ENCODE measurements around the gene BOK.

DNA sequence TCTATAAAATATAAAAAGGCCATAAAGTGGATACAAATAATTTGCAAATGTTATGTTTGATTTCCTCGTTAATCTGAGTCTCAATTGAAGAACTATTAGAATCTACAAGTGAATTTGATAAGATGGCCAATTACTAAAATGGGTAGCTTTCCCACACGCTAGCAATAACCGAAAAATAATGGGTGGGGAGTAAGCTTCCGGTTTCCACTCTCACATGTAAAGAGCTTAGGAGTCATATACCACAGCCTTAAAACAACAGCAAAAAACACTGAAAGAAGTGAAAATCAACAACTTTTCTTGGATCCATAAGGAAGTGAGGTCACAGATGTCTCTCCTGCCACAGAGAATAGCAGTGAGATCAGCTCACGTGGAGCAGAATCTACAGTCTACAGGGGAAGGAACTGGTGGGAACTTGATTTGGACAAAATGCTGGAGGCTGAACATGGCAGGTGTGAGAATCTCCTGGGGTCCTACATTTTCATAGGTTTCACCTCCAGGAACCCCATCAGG is 59.8 kb downstream of the BOK start:
- TF ChIP-seq, protein P1, sequence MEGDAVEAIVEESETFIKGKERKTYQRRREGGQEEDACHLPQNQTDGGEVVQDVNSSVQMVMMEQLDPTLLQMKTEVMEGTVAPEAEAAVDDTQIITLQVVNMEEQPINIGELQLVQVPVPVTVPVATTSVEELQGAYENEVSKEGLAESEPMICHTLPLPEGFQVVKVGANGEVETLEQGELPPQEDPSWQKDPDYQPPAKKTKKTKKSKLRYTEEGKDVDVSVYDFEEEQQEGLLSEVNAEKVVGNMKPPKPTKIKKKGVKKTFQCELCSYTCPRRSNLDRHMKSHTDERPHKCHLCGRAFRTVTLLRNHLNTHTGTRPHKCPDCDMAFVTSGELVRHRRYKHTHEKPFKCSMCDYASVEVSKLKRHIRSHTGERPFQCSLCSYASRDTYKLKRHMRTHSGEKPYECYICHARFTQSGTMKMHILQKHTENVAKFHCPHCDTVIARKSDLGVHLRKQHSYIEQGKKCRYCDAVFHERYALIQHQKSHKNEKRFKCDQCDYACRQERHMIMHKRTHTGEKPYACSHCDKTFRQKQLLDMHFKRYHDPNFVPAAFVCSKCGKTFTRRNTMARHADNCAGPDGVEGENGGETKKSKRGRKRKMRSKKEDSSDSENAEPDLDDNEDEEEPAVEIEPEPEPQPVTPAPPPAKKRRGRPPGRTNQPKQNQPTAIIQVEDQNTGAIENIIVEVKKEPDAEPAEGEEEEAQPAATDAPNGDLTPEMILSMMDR (IDR thresholded peaks at IDR 0.05; ENCODE audit: extremely low read depth in 1 of 2, insufficient read depth in 1 of 2, low read depth in 1 of 2, low read length in 2 of 2) = no peak
- TF ChIP-seq, protein P2, sequence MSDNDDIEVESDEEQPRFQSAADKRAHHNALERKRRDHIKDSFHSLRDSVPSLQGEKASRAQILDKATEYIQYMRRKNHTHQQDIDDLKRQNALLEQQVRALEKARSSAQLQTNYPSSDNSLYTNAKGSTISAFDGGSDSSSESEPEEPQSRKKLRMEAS (IDR thresholded peaks at IDR 0.05; ENCODE audit: insufficient read depth, insufficient read length) = no peak
- TF ChIP-seq EZH2 (IDR thresholded peaks at IDR 0.05; ENCODE audit: borderline replicate concordance, low read depth, low read length, severe bottlenecking) (no peak), POLR2A (IDR thresholded peaks at IDR 0.05; ENCODE audit: low read depth, low read length) (no peak)
